SK-N-MC (cell line): Measurements from ENCODE around the gene HOXC9.
A peak's percentile ranks its signal among the peaks of the same experiment; 100 is the strongest.

Experiments used
- DNase-seq: peaks from one replicate; pipeline ENCODE4 v3.0.0-alpha.2; 2011; ENCODE audit warnings: low read depth, low spot score
- H3K27ac ChIP-seq: fragments of 200-600 bp; sonication (generic); 2 replicates; pipeline ENCODE4 v1.5.1; 2016; ENCODE audit warnings: mixed run types
- H3K36me3 ChIP-seq: fragments of 200-600 bp; sonication (generic); 2 replicates; pipeline ENCODE4 v1.6.1; 2017; ENCODE audit warnings: antibody characterized with exemption, low read length, mixed read lengths; ENCODE audit not compliant: insufficient read depth
- H3K4me3 ChIP-seq: fragments of 200-600 bp; sonication (generic); 2 replicates; pipeline ENCODE4 v1.5.1; 2016
- H3K9ac ChIP-seq: fragments of 200-600 bp; sonication (generic); 2 replicates; pipeline ENCODE4 v1.8.0; 2017; ENCODE audit warnings: mixed run types, mixed read lengths; ENCODE audit not compliant: insufficient read length
- H3K9me3 ChIP-seq: fragments of 200-600 bp; sonication (generic); 2 replicates; pipeline ENCODE4 v1.6.1; 2017; ENCODE audit warnings: low read depth, mild to moderate bottlenecking, antibody characterized with exemption, low read length, moderate library complexity, mixed read lengths
- EZH2 ChIP-seq: fragments of 200-600 bp; sonication (generic); IDR thresholded peaks from one replicate; pipeline ENCODE4 v1.6.1; 2017; ENCODE audit warnings: antibody characterized with exemption
- FOXP2 ChIP-seq: optimal IDR thresholded peaks from 2 replicates; pipeline ENCODE3; 2011; ENCODE audit warnings: mild to moderate bottlenecking, moderate library complexity; ENCODE audit not compliant: insufficient read depth; ENCODE audit errors: extremely low read length, control extremely low read depth
- POLR2AphosphoS5 ChIP-seq: IDR thresholded peaks from 2 replicates; pipeline ENCODE4 v1.6.1; 2012; ENCODE audit warnings: mild to moderate bottlenecking, low read depth, low read length, borderline replicate concordance

The HOXC9 gene

GRCh38 chr12:54012631-54013409, 12.9 kb downstream of the HOXC9 start:
- no peaks in the 10 kb centered on the region for H3K36me3 ChIP-seq
- no peaks in the 10 kb centered on the region for H3K9me3 ChIP-seq
- no peak for TF ChIP-seq FOXP2
- no peak for TF ChIP-seq POLR2AphosphoS5
- TF ChIP-seq EZH2: no peak
- no peak for DNase-seq
- peak overlapping the region; percentile 76 for H3K27ac ChIP-seq
- H3K4me3 ChIP-seq: no peak overlapping the region
- no peak overlapping the region for H3K9ac ChIP-seq

- TF ChIP-seq FOXP2 (no peak), EZH2 (no peak), POLR2AphosphoS5 (no peak)
- no peak for DNase-seq
- Histone ChIP-seq H3K36me3 (no peaks in the 10 kb centered on the region), H3K9me3 (no peaks in the 10 kb centered on the region), H3K9ac (no peak overlapping the region), H3K27ac (peak overlapping the region; percentile 77), H3K4me3 (no peak overlapping the region)
Observed at GRCh38 chr12:54014377-54015017, 14.5 kb downstream of the HOXC9 start.

DNA sequence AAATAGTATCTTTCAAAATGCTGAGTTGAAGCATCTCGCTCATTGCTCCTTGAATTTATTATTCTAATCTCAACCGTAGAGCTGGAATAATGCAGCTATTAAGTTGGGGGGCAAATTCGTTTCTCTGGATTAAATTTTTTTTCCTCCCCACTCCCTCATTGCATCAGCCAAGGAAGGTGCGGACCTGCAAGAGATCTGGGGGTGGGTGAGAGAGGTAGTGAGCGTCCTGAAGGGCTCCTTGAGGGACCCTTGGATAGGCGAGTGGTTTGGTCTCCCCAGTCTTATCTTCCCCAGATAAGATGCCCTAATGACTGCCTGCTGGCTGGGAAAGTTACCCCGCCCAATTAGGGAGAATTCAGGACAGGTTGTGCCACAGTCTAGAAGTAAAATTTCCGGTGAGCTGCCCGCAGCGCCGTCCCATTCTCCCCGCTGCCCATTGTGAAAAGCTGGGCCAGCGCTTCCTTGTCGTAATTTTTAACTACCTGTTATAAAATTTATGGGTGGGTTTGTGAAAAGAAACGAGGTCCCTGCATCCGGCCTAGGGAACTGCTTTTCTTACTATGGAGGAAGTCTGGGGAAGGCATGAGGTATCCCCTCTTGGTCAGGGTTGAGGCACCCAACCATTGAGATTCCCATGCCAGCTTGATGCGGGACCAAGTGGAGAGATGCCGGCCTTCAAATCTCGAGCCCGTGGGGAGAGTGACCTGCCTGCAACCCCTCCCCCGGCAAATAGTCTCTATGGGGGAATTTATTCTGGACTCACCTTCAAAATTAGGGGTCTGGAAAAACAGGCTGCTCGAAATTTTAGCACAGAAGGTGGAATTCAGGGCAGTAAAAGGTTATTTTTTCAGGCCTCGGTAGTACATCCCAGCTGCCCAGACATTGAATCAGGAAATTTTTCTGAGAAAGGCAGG, 15.3 kb downstream of the HOXC9 start:
- no peak overlapping the region for H3K4me3 ChIP-seq
- H3K36me3 ChIP-seq: no peaks in the 10 kb centered on the region
- TF ChIP-seq EZH2 (no peak), POLR2AphosphoS5 (no peak), FOXP2 (no peak)
- H3K27ac ChIP-seq: peak overlapping the region; percentile 95
- no peak for DNase-seq
- H3K9ac ChIP-seq: no peak overlapping the region
- H3K9me3 ChIP-seq: no peaks in the 10 kb centered on the region

DNA sequence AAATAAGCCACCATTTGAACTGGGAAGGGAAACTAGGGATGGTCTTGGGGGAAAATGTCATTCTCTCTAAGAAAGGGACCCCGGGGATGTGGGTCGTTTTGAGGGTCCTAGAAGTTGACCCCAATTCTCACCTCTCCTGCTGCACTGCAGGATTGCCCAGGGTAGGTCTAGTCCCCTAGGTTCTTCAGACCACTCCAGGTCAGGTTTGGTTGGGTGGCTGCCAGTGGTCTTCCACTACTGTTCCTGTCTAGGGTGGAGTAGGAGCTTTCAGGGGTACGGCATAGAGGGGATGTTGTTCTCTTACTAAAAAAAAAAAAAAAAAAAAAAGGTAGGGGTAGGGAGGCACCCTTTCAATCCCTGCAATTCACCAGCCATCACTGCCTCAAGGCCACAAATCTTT, 16.1 kb downstream of the HOXC9 start:
- H3K9ac ChIP-seq: peak overlapping the region; percentile 78
- TF ChIP-seq FOXP2: no peak
- TF ChIP-seq POLR2AphosphoS5: no peak
- no peak for TF ChIP-seq EZH2
- DNase-seq: no peak
- no peaks in the 10 kb centered on the region for H3K9me3 ChIP-seq
- peak overlapping the region; percentile 95 for H3K4me3 ChIP-seq
- no peaks in the 10 kb centered on the region for H3K36me3 ChIP-seq
- H3K27ac ChIP-seq: peak overlapping the region; percentile 95

DNA sequence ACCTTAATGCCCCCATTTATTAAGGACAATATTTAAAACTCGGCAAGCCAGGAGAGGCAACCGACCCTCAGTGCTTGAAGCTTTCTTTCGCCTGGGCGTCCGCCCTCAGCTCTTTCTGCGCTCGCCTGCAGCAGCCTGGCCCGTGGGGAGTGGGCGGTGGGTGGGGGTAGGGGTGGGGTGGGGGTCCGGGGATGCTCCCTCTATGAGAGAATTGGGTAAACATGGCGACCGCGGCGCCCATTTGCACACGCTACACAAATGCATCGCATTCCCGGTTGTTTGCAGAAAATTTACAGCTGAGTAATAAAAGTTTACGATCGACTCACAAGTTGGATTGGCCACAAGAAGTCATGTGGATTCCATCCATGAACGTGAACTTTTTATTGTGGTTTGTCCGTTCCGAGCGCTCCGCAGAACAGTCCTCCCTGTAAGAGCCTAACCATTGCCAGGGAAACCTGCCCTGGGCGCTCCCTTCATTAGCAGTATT, 16.6 kb downstream of the HOXC9 start:
- peak overlapping the region; percentile 78 for H3K9ac ChIP-seq
- H3K9me3 ChIP-seq: no peaks in the 10 kb centered on the region
- DNase-seq: no peak
- H3K4me3 ChIP-seq: peak overlapping the region; percentile 95
- H3K27ac ChIP-seq: peak overlapping the region; percentile 95
- TF ChIP-seq EZH2 (no peak), POLR2AphosphoS5 (peak; percentile 75), FOXP2 (no peak)
- no peaks in the 10 kb centered on the region for H3K36me3 ChIP-seq

GRCh38 chr12:54017027-54017788, 17.2 kb downstream of the HOXC9 start:
- DNase-seq: no peak
- Histone ChIP-seq H3K4me3 (peak overlapping the region; percentile 95), H3K36me3 (no peaks in the 10 kb centered on the region), H3K27ac (peak overlapping the region; percentile 95), H3K9ac (peak overlapping the region; percentile 70), H3K9me3 (no peaks in the 10 kb centered on the region)
- TF ChIP-seq EZH2 (no peak), POLR2AphosphoS5 (no peak; the same call in 1 of the 2 replicates), FOXP2 (no peak)

- peak; percentile 82 for DNase-seq
- Histone ChIP-seq H3K9me3 (no peaks in the 10 kb centered on the region), H3K9ac (peak overlapping the region; percentile 93), H3K27ac (peak overlapping the region; percentile 96), H3K36me3 (no peaks in the 10 kb centered on the region), H3K4me3 (peak overlapping the region; percentile 95)
- TF ChIP-seq POLR2AphosphoS5 (peak; percentile 44), EZH2 (no peak)
Observed at GRCh38 chr12:54017878-54018467, 18.0 kb downstream of the HOXC9 start.
